ENCODE data around the gene EREG.

The EREG gene

DNA sequence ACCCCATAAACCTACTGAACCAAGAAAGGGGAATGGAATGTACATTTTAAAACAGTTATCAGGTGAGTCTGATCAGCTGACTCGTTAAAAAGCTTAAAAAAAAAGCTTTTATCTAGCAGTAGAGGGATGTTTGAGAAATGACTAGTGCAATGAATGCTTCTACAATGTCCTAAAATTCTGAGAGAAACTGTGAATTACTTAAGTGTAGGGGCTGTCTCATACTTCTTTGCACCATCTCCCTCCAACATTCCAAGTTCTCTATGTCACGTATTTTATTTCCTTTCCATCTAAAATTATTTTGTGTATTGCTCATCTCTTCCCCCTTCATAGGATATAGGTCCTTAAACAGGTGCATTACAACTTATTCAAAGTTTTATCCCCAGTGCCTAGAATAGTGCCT is 68.1 kb downstream of the EREG start:
- DNase-seq = no peak

DNA sequence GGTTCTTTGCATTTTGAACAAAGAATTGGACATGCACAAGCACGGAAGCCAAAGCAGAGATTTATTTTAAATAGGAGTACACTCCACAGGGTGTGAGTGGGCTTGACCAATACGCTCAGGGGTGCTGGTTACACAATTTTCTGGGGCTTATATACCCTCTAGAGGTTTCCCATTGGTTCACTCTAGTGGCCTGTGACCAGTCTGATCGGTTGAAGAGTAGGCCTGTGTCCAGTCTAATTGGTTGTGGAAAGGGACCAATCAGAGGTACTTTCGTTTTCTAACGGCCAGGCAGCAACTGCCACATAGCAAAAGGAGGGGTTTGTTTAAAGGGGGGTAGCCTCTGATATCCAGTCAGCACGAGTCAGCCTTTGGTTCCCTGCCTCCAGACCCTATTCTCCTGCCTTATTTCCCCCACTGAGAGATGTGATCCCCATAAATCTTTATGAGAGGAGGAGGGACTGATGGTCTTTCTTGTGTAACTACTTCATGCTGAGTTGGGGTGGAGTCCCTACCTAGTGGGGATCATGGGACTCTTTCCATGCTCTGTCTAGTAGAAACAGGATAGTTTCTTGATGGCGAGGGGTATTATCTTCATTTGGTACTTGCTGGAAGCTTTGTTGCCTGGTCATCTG is 68.7 kb downstream of the EREG start:
- no peak for DNase-seq

DNA sequence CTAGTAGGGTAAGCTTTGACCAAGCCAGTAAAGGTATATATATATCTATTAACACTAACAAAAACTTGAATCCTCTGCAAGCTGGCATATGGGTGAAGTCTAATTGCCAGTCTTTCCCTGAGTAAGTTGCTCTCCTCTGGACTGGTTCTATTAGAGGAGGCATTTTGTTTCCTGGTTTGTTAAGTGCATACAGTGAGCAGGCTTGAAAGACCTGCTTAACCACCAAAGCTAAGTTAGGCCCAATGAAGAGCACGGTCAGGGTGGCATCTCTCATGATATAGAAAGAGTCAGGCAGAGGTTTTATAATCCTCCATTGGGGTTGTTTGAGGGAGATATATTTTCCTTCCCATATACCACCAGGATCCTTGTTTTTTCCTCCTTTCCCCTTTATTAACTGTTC is 70.4 kb downstream of the EREG start:
- no peak for DNase-seq

DNA sequence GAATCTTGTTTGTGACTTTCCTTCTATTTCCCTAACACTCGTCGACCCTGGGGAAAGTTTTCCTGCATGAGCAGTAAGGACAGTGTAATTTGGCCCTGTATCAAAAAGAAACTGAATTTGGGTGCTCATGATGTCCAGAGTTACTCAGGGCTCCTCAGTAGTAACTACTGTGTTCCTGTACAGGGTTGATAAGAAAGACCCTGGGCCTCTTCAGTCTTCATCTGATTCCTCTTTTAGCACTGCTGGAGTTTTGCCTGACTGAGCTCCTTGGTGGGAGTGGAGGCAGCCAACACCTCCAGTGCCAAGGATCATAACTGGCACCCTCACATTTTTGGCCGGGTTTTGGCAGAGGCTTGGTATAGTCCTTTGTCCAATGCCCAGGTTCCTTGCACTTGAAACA is 72.9 kb downstream of the EREG start:
- no peak for DNase-seq
